Measurements from ENCODE around the gene TEAD4. TPM values are rescaled to one million over a fixed set of nuclear protein-coding genes. Genes with fewer than 3 reads are reported as not detected.

Gene TEAD4
- total RNA-seq, 1 experiment from 2014 or later: 96.2 TPM

GRCh38 chr12:2934371-2934770 is 24.8 kb upstream of the TEAD4 start:
- Histone ChIP-seq H3K4me1 (no peaks in the 10 kb centered on the region), H3K27me3 (replicated peaks; ENCODE audit: control insufficient read depth, insufficient read depth, low read length) (no peaks in the 10 kb centered on the region), H3K36me3 (ENCODE audit: control insufficient read depth, insufficient read depth, low read length) (peaks cover 2% of the 10 kb centered on the region), H3K9me3 (no peaks in the 10 kb centered on the region), H3K4me3 (ENCODE audit: low read depth, low read length) (no peak overlapping the region)
- POLR2A ChIA-PET: no interaction called here
- BruUV-seq (replicated peaks): no TSS peak
- Mint-ChIP-seq H3K27me3 (ENCODE audit: insufficient read depth, unreplicated experiment) (no peaks in the 10 kb centered on the region), H3K4me1 (ENCODE audit: low read depth, unreplicated experiment) (no peaks in the 10 kb centered on the region), H3K27ac (ENCODE audit: unreplicated experiment) (no peak overlapping the region), H3K9me3 (ENCODE audit: unreplicated experiment) (no peaks in the 10 kb centered on the region), H3K36me3 (ENCODE audit: insufficient read depth, unreplicated experiment) (peaks cover 83% of the 10 kb centered on the region), H3K4me3 (ENCODE audit: unreplicated experiment) (no peak overlapping the region)
- intact Hi-C loops (cut with micrococcal nuclease; ENCODE audit: unreplicated experiment): no loop called here
- no peak for TF ChIP-seq CTCF (IDR thresholded peaks at IDR 0.05; ENCODE audit: insufficient read depth in 1 of 2, low read depth in 1 of 2, low read length in 1 of 2, severe bottlenecking in 1 of 2, unreplicated experiment in 1 of 2)
- CTCF ChIA-PET: no interaction called here
- DNase-seq: no peak

- Mint-ChIP-seq H3K36me3 (ENCODE audit: insufficient read depth, unreplicated experiment) (peaks cover 77% of the 10 kb centered on the region), H3K9me3 (ENCODE audit: unreplicated experiment) (no peaks in the 10 kb centered on the region), H3K4me3 (ENCODE audit: unreplicated experiment) (no peak overlapping the region), H3K4me1 (ENCODE audit: low read depth, unreplicated experiment) (no peaks in the 10 kb centered on the region), H3K27ac (ENCODE audit: unreplicated experiment) (no peak overlapping the region), H3K27me3 (ENCODE audit: insufficient read depth, unreplicated experiment) (no peaks in the 10 kb centered on the region)
- TF ChIP-seq CTCF (IDR thresholded peaks at IDR 0.05; ENCODE audit: insufficient read depth in 1 of 2, low read depth in 1 of 2, low read length in 1 of 2, severe bottlenecking in 1 of 2, unreplicated experiment in 1 of 2): no peak
- H3K9me3 ChIP-seq: no peaks in the 10 kb centered on the region
- ChIA-PET POLR2A (no interaction called here), CTCF (no interaction called here)
- no peaks in the 10 kb centered on the region for H3K4me1 ChIP-seq
- H3K27me3 ChIP-seq (replicated peaks; ENCODE audit: control insufficient read depth, insufficient read depth, low read length): no peaks in the 10 kb centered on the region
- H3K4me3 ChIP-seq (ENCODE audit: low read depth, low read length): no peak overlapping the region
- no TSS peak for BruUV-seq (replicated peaks)
- no peak for DNase-seq
- intact Hi-C loops (cut with micrococcal nuclease; ENCODE audit: unreplicated experiment): no loop called here
- H3K36me3 ChIP-seq (ENCODE audit: control insufficient read depth, insufficient read depth, low read length): peaks cover 2% of the 10 kb centered on the region
Measured at GRCh38 chr12:2936301-2936700, 22.9 kb upstream of the TEAD4 start.

GRCh38 chr12:2937500-2937899 is 21.7 kb upstream of the TEAD4 start:
- no peak overlapping the region for H3K27ac Mint-ChIP-seq (ENCODE audit: unreplicated experiment)
- H3K4me1 ChIP-seq: no peaks in the 10 kb centered on the region
- H3K27me3 ChIP-seq (replicated peaks; ENCODE audit: control insufficient read depth, insufficient read depth, low read length): no peaks in the 10 kb centered on the region
- H3K27me3 Mint-ChIP-seq (ENCODE audit: insufficient read depth, unreplicated experiment): no peaks in the 10 kb centered on the region
- CTCF ChIA-PET: no interaction called here
- H3K9me3 ChIP-seq: no peaks in the 10 kb centered on the region
- no peak overlapping the region for H3K4me3 ChIP-seq (ENCODE audit: low read depth, low read length)
- no peaks in the 10 kb centered on the region for H3K9me3 Mint-ChIP-seq (ENCODE audit: unreplicated experiment)
- H3K4me3 Mint-ChIP-seq (ENCODE audit: unreplicated experiment): no peak overlapping the region
- intact Hi-C loops (cut with micrococcal nuclease; ENCODE audit: unreplicated experiment): no loop called here
- H3K36me3 ChIP-seq (ENCODE audit: control insufficient read depth, insufficient read depth, low read length): peaks cover 2% of the 10 kb centered on the region; the same call in 1 of the 2 replicates
- H3K36me3 Mint-ChIP-seq (ENCODE audit: insufficient read depth, unreplicated experiment): peaks cover 67% of the 10 kb centered on the region
- no TSS peak for BruUV-seq (replicated peaks)
- DNase-seq: no peak
- TF ChIP-seq CTCF (IDR thresholded peaks at IDR 0.05; ENCODE audit: insufficient read depth in 1 of 2, low read depth in 1 of 2, low read length in 1 of 2, severe bottlenecking in 1 of 2, unreplicated experiment in 1 of 2): no peak
- H3K4me1 Mint-ChIP-seq (ENCODE audit: low read depth, unreplicated experiment): no peaks in the 10 kb centered on the region
- POLR2A ChIA-PET: no interaction called here
